Fibroblast of lung (primary cell): ENCODE data around the gene NAGLU. TPM values are rescaled to one million over a fixed set of nuclear protein-coding genes. Genes with fewer than 3 reads are reported as not detected.
"Not testable (repeated sequence)": the region's sequence is repeated elsewhere in the genome, so short reads cannot be mapped to it uniquely, and the experiment has no call there.

Experiments used
- DNase-seq, 2 donors: peaks; one replicate each; pipeline versions ENCODE4 v3.0.0 to v3.0.0-alpha.2; 2010; ENCODE audit warnings: low read depth in 2 of 2
- H2AFZ ChIP-seq: 2 replicates; pipeline ENCODE4 v1.5.1; 2012; ENCODE audit warnings: low read length, control low read depth, inconsistent platforms
- H3K27ac ChIP-seq: 2 replicates; pipeline ENCODE4 v1.5.1; 2011; ENCODE audit warnings: low read length, control low read depth; ENCODE audit not compliant: insufficient read depth
- H3K27me3 ChIP-seq: 2 replicates; pipeline ENCODE4 v1.5.1; 2011; ENCODE audit warnings: mild to moderate bottlenecking, low read length; ENCODE audit not compliant: control insufficient read depth, insufficient read depth
- H3K36me3 ChIP-seq: 2 replicates; pipeline ENCODE4 v1.5.1; 2011; ENCODE audit warnings: low read length; ENCODE audit not compliant: control insufficient read depth, insufficient read depth
- H3K4me1 ChIP-seq: 2 replicates; pipeline ENCODE4 v1.5.1; 2011; ENCODE audit warnings: low read length; ENCODE audit not compliant: control insufficient read depth, insufficient read depth; ENCODE audit errors: extremely low read depth
- H3K4me2 ChIP-seq: 2 replicates; pipeline ENCODE4 v1.5.1; 2011; ENCODE audit warnings: low read length, control low read depth; ENCODE audit not compliant: insufficient read depth; ENCODE audit errors: extremely low read depth
- H3K4me3 ChIP-seq, 4 experiments: fragments of 200-600 bp in 1 of 4; sonication (generic) in 1 of 4; replicated peaks in 1 of 4; 2 replicates each; pipeline ENCODE4 v1.5.1; 2011 to 2016; ENCODE audit warnings: low read length in 4 of 4, low read depth in 3 of 4, mild to moderate bottlenecking in 3 of 4, control low read depth in 2 of 4, inconsistent platforms in 1 of 4, mixed read lengths in 1 of 4; ENCODE audit not compliant: insufficient read depth in 1 of 4; ENCODE audit errors: control extremely low read depth in 1 of 4
- H3K79me2 ChIP-seq: 2 replicates; pipeline ENCODE4 v1.5.1; 2012; ENCODE audit warnings: mild to moderate bottlenecking, low read length, inconsistent platforms; ENCODE audit not compliant: control insufficient read depth, insufficient read depth
- H3K9ac ChIP-seq: 2 replicates; pipeline ENCODE4 v1.5.1; 2011; ENCODE audit warnings: mild to moderate bottlenecking, low read length, control low read depth; ENCODE audit not compliant: insufficient read depth
- H3K9me3 ChIP-seq: 2 replicates; pipeline ENCODE4 v1.5.1; 2012; ENCODE audit warnings: low read depth, low read length; ENCODE audit not compliant: control insufficient read depth, insufficient read depth
- H4K20me1 ChIP-seq: 2 replicates; pipeline ENCODE4 v1.5.1; 2011; ENCODE audit warnings: low read length; ENCODE audit not compliant: control insufficient read depth, insufficient read depth; ENCODE audit errors: extremely low read depth
- CTCF ChIP-seq, 2 donors: IDR thresholded peaks in 1 of 2; conservative IDR thresholded peaks in 1 of 2; 1 replicate in 1 of 2; 2 replicates in 1 of 2; pipeline ENCODE4 v1.5.1; 2011 to 2012; ENCODE audit warnings: low read length in 2 of 2, control low read depth in 1 of 2, inconsistent platforms in 1 of 2, low read depth in 1 of 2, mild to moderate bottlenecking in 1 of 2
- EZH2 ChIP-seq: IDR thresholded peaks from 2 replicates; pipeline ENCODE4 v1.5.1; 2012; ENCODE audit warnings: low read length, control low read depth, mild to moderate bottlenecking; ENCODE audit errors: missing control alignments
- polyA plus RNA-seq, 2 donors: library from polyadenylated mRNA; depleted of rRNA in 1 of 2; stranded (reverse) in 1 of 2; unstranded in 1 of 2; fragments of >200 nt; gene quantifications; 2 replicates each; pipeline ENCODE4 v1.2.1, GENCODE V29; 2011 to 2012; ENCODE audit warnings: missing spikeins in 1 of 2
- total RNA-seq: library from RNA; depleted of rRNA; stranded (reverse); fragments of >200 nt; gene quantifications from 2 replicates; pipeline ENCODE4 v1.2.1, GENCODE V29; 2014

Gene NAGLU
- total and polyA plus RNA-seq, 2 donors (not counting 1 experiment from before 2014, with no cell fraction given): 19.5 to 31.9 TPM

- no peak for TF ChIP-seq CTCF (conservative IDR thresholded peaks at IDR 0.05 in 1 of 2, IDR thresholded peaks at IDR 0.05 in 1 of 2; ENCODE audit: low read depth in 1 of 2, low read length in 2 of 2)
- no peak for TF ChIP-seq EZH2
- DNase-seq: no peak
- Histone ChIP-seq H2AFZ (no peak overlapping the region), H3K9ac (no peak overlapping the region), H3K4me2 (no peak overlapping the region), H4K20me1 (no peaks in the 10 kb centered on the region), H3K4me1 (no peaks in the 10 kb centered on the region), H3K4me3 (no peak overlapping the region), H3K27ac (no peak overlapping the region), H3K79me2 (peaks cover 2% of the 10 kb centered on the region), H3K27me3 (no peaks in the 10 kb centered on the region), H3K9me3 (no peaks in the 10 kb centered on the region), H3K36me3 (peaks cover 7% of the 10 kb centered on the region)
Observed at GRCh38 chr17:42548993-42549755, 13.1 kb downstream of the NAGLU start.

- not testable (repeated sequence) for H3K79me2 ChIP-seq, H3K27ac ChIP-seq, DNase-seq, H3K36me3 ChIP-seq, H4K20me1 ChIP-seq, H3K9me3 ChIP-seq, H3K27me3 ChIP-seq, H2AFZ ChIP-seq, H3K4me1 ChIP-seq
- peak within 1 kb of the TSS in 3 of 4 experiments; percentile 85 to 88 (median 87) for H3K4me3 ChIP-seq
- H3K4me2 ChIP-seq: peak within 1 kb of the TSS; percentile 97
- peak within 1 kb of the TSS; percentile 78 for H3K9ac ChIP-seq
Observed at GRCh38 chr17:42552736-42553135, 16.7 kb downstream of the NAGLU start, which contains the start of gene HSD17B1. TSS of gene HSD17B1 (plus strand) at chr17:42552923. CDS start at chr17:42552934, 11 bp downstream.

- Histone ChIP-seq H3K27me3 (no peaks in the 10 kb centered on the region), H3K9ac (no peak overlapping the region), H3K4me1 (peaks cover 3% of the 10 kb centered on the region), H3K36me3 (peaks cover 4% of the 10 kb centered on the region), H4K20me1 (no peaks in the 10 kb centered on the region), H3K9me3 (no peaks in the 10 kb centered on the region), H3K4me3 (peak overlapping the region in 1 of 4 experiments; percentile 87), H3K79me2 (peaks cover 4% of the 10 kb centered on the region), H3K27ac (no peak overlapping the region), H2AFZ (no peak overlapping the region), H3K4me2 (peak overlapping the region; percentile 97)
- peak in 1 of 2 donors; percentile 56 for DNase-seq
- TF ChIP-seq CTCF (conservative IDR thresholded peaks at IDR 0.05 in 1 of 2, IDR thresholded peaks at IDR 0.05 in 1 of 2; ENCODE audit: low read depth in 1 of 2, low read length in 2 of 2) (no peak), EZH2 (no peak)
Observed at GRCh38 chr17:42553161-42553818, 17.2 kb downstream of the NAGLU start.
